NCI-H128 (cell line): ENCODE data around the gene ACBD7.

ENCODE experiments used
- DNase-seq: peaks from one replicate; lab custom pipeline; 2025; ENCODE audit not compliant: unreplicated experiment; lab: John Stamatoyannopoulos, UW

The ACBD7 gene

DNA sequence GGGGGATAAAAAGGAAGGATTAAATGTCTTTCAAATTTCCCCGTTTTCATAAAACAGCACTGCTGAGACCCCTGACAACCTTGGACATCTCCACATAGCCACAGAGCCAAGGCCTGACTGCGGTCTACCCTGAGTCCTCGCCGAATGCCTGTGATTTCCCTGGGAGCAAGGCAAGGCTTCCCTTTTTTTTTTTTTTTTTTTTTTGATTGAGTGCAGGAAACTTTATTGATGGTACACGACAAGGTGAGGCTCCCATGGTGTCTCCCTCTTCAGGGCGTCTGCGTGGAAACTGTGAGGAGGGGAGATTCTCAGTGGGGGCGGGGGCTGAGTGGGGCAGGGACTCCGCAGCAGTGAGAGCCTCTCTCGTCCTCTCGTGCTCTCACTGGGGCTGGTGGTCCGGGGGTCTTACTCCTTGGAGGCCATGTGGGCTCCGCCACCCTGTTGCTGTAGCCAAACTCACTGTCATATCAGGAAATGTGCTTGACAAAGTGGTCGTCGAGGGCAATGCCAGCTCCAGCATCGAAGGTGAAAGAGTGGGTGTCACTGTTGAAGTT is 4.4 kb upstream of the ACBD7 start:
- DNase-seq, result no peak

DNA sequence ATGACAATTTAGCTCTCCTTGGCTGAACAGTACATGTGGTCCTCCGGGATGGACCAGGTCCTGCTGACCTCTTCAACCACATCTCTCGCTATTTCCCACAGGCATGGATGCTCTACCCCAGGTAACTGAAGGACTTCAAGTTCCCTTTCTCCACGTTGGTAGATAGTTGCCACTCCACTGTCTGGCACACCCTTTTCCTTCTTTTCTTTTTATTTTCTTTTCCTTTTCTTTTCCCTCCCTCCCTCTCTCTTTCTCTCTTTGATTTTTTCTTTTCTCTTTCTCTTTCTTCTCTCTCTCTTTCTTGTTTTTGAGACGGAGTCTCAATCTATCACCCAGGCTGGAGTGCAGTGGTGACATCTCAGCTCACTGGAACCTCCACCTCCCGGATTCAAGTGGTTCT is 2.8 kb upstream of the ACBD7 start:
- no peak for DNase-seq

DNA sequence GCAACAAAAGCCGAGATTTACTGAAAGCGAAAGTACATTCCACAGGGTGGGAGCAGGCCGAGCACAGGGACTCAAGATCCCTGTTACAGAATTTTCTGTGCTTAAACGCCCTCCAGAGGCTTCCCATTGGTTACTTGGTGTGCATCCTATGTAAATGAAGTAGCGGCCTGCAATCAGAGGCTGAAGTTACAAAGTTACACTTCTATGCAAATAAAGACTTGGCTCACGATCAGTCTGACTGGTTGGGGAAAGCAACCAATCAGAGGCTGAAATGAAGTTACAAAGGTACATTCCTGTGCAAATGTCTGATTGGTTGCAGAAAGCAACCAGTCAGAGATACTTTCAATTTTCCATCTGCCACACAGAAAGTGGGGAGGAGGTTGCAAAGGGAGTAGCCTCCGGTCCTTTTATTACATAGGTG is 4.1 kb downstream of the ACBD7 start:
- no peak for DNase-seq

DNA sequence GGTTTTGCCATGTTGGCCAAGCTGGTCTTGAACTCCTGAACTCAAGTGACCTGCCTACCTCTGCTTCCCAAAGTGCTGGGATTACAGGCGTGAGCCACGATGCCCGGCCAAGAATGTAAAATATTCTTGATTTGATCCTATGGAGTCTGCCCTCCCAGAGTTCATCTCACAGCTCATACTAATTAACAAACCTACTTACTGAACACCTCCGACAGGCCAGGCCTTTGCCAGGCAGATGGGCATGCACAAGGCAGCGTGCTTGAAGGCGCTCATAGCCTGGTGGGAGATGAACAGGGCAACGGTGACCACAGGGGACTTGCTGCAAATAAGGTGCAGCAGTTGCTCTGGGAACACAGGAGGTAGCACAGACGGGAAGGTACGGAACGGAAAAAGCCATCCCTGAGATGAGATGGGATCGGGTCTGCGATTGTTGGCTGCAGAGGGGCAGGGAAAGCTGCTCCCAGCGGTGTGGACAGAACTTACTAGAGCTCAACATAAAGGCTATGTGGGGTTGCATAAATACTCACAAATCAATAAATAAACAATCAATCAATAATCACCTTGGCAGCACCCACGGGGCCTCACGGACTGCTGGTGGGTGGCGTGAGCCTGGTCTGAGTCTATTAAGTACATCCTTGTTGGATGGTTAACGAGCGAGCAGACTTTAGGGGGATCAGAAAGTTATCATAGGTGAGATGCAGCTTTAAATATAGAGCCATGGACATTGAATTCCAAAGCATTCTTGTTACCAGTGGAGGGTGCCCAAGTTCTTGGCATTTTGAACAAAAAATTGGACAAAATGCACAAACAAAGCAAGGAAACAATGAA is 4.7 kb downstream of the ACBD7 start:
- no peak for DNase-seq

DNA sequence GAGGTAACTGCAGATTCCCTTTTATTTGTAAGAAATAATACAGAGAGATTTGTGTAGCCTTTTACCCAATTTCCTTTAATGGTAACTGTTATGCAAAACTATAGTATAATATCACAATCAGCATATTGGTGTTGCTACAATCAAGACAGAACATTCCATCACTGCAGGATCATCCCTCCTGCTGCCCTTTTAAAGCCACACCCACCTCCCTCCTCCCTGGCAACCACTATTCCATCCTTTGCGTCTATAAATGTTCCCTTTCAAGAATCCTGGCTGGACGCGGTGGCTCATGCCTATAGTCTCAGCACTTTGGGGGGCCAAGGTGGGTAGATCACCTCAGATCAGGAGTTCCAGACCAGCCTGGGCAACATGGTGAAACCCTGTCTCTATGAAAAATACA is 13.2 kb downstream of the ACBD7 start:
- DNase-seq, result no peak

DNA sequence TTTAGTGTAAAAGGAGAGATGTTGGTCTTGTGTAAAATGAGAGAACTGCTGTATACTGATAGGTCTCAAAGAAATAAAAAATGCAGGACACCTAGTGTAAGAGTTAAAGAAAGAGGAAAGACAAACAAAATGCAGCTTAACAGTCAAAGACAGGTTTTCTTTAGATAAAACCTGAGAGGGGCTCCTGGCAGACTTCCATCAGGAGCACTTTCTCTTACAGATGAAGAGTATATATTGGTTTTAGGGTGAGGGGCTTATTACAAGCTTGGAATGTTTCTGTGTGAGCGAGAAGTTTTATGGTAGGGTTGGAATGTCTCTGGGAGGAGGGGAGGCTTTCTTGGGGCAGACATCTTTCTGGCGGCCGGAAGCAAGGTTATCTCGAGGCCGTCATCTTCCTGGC is 16.2 kb downstream of the ACBD7 start:
- no peak for DNase-seq

DNA sequence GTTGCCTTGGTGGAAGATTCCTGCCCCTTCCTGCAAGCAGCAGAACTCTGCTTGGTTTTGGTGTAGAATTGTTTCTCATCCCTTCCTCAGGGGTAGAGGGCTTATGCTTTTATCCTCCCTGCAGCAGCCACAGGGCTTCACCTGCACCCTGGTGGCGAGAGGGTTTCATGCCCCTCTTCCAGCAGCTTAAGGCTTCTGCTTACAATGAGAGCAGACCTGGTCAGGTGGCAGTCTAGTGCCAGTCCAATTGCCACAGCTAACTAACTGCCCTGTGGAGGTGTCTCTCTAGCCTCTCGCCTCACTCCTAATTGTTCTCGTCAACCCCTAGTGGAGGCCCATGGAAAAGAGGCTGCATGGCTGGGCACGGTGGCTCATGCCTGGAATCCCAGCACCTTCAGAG is 19.3 kb downstream of the ACBD7 start:
- DNase-seq, result no peak

DNA sequence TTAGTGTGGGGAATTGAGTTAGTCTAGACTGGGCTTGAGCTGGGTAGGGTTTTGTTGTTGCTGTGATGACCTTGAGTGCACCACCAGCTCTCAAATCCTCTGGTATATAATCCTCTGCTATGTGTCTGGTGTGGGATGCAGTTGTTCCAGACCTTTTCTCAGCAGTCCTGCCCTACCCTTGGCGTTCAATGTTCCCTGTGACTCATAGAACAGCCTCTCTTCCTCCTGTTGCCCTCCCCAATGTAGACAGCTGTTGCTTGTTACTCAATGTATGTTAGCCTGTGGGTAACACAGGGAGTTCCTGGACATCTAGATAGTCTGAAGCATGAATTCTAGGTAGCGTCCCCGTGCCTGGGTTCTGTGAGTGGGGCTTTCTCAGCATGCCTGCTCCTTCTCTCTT is 19.8 kb downstream of the ACBD7 start:
- no peak for DNase-seq

DNA sequence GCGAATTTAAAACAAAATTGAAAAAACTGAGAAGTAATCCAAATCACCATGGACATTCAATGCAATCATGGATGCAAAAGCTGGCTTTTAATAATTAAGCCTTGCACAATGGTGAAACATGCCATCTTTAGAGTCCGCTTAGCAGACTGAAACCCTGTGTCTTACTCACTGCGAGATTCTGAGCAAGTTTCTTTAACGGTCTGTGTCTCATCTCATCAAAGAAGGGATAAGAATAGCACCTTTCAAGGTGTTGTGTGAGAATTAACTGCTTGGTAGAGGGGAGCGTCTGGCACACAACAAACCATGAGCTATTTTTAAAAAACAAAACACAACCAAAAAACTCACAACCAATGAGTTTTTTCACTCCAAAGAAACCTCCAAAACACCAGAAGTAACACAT is 21.4 kb downstream of the ACBD7 start:
- no peak for DNase-seq

DNA sequence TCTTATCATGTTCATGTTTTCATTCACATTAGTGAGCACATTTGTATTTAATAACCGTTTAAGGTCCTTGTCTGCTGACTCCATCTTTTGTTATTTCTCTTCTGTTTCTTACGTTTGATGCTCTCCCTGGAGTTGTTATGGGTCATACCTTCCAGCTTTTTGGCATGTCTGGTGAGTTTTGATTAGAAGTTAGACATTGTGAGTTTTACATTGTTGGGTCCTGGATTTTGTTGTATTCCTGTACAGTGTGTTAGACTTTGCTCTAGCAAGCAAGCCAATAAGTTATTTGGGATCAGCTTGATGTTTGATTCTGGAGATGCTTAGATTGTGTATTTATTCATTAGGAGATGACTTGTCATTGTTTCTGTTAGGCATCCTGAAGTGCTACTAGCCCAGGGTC is 27.9 kb downstream of the ACBD7 start:
- no peak for DNase-seq

DNA sequence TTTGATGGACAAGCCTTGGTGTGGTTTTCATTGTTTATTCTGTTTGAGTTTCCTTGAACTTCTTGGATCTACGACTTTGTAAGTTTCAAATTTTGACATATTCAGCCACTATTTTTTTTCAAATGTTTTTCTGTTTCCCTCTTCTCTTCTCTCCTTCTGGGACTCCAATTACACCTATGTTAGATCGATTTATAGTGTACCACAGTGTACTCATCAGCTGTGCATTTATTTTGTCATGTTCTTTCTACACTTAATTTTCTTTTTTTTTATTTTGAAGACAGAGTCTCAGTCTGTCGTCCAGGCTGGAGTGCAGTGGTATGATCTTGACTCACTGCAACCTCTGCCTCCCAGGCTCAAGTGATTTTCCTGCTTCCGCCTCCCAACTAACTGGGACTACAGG is 28.7 kb downstream of the ACBD7 start:
- DNase-seq, result no peak

DNA sequence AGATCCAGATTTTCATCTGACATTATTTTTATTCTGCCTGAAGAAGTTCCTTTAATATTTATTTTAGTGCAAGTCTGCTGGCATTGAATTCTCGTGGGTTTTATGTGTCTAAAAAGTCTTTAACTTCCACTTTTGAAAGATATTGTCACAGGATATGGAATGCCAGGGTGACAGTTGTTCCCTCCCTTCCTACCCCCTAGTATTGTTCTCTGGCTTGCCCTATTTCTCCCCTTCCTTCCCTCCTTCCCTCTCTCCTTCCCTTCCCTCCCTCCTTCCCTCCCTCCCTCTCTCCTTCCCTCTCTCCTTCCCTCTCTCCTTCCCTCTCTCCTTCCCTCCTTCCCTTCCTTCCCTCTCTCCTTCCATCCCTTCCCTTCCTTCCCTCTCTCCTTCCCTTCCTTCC is 29.9 kb downstream of the ACBD7 start:
- DNase-seq, result no peak

DNA sequence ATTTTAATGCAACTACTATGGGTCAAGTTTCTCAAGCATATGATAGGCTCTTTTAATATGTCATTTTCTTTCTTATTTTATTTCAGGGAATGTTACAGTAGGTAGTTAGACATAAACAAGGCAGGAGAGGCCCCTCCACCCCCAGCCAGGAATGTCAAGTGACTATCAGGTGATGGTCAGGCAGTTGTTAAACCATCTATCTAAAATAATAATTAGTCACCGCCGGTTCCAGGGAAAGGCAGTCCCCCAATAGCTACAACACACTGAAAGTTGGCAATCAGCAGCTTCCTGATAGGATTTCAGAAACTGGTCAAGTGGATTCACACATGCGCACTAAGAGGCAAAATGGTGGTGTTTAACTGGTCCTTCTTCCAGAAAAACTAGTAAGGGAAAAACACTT is 35.5 kb downstream of the ACBD7 start:
- DNase-seq, result no peak

DNA sequence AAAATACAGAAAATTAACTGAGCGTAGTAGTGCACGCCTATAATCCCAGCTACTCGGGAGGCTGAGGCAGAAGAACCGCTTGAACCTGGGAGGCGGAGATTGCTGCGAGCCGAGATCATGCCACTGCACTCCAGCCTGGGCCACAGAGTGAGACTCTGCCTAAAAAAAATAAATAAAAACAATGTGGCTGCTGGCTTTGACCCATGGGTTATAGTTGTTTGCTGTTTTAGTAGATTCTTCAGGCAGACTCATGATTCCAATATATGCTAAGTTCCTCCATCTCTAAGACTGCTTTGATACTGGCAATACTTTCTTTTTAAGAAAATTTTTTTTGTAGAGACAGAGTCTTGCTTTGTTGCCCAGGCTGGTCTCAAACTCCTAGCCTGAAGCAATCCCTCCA is 36.5 kb downstream of the ACBD7 start:
- DNase-seq, result no peak

DNA sequence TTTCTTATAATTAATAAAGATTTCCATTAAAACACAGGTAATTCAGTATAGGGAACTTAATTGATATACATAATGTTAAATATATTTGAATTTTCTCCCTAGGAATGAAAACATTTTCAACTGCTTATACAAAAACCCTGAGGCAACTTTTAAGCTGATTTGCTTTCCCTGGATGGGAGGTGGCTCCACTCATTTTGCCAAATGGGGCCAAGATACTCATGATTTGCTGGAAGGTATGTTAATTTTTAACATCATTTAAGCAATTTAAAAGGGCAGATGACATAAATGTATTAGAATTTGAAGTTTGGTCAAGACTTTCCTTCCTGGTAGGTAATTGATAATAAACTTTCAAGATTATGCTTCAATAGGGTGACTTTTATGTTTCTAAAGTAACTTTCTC is 39.0 kb downstream of the ACBD7 start:
- no peak for DNase-seq

DNA sequence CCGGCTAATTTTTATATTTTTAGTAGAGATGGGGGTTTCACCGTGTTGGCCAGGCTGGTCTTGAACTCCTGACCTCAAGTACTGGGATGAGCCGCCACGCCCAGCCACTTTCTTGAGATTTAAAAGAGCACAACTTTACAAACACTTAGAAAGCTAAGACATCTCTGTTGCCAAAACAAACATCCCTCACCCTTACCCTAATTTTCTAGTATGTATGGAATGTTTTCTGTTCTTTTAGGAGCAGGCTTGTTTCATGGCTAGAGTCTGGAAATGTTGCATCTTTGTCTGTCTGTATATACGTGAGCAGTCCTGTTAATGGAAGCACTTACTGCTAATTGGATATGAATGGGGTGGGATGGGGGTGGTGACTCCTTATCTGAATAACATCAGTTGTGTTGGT is 42.0 kb downstream of the ACBD7 start:
- no peak for DNase-seq

DNA sequence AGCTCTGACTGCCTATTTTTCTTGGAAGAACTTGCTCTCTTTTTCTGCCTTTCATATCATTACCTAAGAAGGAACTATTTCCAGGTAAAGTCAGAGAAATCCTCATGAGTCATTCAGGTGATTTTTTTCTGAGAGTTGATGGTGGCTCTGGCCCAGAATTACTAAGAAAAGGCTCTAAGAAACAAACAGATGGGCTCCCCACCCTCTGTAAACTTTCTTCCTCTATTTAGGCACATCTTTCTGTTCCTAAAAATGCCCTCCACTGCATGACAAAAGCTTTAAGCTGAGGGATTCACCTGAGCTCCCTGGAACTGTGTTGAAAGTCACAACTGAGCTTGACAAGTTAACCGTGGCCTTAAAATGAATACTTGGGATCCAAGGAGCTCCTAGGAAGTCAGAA is 43.2 kb downstream of the ACBD7 start:
- DNase-seq, result no peak

DNA sequence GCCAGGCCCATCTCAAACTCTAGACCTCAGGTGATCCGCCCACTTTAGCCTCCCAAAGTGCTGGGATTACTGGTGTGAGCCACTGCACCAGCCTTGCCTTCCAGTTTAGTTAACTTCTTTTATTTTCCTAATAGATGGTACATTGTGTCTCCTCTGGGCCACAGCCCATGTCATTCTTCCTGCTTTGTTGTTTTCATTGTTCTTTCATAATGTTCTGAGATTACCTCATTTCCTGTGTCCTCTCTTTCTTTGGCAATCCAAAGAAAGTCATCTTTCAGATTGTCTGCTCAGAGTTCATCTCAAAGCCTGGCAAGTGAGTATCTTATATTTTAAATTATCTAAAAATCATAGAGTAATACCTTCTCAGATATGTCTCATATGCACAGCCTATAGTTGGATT is 44.9 kb downstream of the ACBD7 start, which contains the start of gene OLAH:
Gene OLAH, plus strand, starts transcription at position 270 of the 400 bp plus-strand sequence. CDS start 3,346 bp downstream, outside the sequence.
- DNase-seq, result no peak

DNA sequence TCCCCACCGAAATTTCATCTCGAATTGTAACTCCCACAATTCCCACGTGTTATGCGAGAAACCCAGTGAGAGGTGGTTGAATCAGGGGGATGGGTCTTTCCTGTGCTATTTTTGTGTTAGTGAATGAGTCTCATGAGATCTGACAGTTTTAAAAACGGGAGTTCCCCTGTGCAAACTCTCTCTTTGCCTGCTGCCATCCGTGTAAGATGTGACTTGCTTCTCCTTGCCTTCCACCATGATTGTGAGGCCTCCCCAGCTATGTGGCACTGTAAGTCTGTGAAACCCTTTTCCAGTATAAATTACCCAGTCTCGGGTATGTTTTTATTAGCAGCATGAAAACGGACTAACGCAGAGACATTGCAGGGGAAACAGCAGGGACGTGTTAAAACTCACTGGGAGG is 50.2 kb downstream of the ACBD7 start:
- no peak for DNase-seq

DNA sequence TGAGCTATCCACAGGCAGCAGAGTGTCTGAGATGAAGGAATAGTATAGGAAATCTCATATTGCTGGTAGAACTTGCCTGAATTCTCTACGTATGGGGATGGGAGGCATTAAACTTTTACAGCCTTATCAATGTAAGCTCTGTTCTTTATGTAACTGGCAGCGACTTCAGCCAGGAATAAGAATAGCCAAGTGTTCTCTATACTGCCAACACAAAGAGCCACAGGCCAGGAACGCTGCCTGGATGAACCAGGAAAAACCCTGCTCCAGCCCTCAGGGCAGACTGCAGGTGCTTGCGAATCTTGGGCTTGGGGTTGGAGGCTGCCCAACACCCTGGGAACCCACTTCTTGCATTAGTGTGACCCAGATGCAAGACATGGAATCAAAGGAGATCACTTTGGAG is 50.9 kb downstream of the ACBD7 start:
- no peak for DNase-seq

DNA sequence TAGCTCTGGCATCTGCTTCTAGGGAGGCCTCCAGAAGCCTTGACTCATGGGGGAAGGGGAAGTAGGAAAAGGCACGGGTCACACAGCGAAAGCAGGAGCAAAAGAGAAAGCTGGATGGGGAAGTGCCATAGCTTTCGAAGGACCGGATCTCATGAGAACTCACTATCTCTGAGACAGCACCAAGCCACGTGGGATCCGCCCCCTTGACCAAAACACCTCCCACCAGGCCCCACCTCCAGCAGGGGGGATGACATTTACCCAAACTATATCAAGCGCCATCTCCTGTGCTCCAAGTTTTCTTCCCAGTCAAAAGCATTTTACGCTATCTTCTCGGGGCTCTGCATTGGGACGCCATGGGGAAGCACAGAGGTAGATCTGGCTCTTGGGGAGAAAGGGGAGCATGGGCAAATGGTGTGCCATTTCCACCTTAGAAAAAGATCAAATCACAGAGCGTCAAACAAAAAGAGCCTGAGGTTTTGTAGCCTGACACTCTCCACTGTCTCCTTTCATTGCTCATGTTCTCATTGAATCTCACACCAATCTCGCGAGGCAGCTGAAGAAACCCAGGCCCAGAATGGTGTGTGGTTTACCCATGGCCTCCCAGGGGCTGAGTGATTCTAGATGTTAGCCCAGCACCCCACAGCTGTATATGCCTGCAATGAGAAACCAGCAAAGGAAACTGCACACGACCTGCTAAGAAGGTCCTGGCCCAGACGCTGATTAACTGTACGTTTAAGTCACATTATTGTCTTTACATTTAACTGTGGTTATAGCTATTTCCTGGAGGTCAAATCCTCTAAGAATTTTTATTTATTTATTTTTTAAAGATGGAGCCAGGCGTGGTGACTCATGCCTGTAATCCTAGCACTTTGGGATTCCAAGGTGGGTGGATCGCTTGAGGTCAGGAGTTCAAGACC is 52.9 kb downstream of the ACBD7 start:
- no peak for DNase-seq

DNA sequence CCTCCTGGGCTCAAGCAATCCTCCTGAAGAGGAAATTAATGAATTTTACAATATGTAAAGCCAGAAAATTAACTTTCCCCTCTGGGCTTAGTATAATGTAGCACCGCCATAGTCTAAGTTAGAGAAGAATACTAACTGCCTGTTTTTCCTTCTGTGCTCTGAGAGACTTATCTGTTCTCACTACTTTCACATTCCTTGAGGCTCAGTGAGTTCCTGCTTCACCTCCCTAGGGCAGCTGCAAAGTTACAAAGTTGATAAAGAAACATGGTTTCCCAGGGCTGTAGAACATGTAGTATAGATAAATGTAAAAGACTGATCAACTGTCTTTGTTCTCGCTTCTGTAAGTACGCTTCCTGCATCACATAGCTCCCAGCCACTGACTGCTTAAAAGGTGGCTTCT is 60.8 kb downstream of the ACBD7 start:
- no peak for DNase-seq
